HL-60 (cell line): Measurements from ENCODE around the gene KLK2.

Source experiments
- CTCF ChIP-seq: IDR thresholded peaks from one replicate; pipeline ENCODE4 v1.5.1; 2011; ENCODE audit warnings: low read length, control low read depth, inconsistent platforms; ENCODE audit not compliant: insufficient read depth
- GABPA ChIP-seq: IDR thresholded peaks from 2 replicates; pipeline ENCODE4 v1.6.1; 2012; ENCODE audit warnings: low read depth
- POLR2AphosphoS5 ChIP-seq: IDR thresholded peaks from 2 replicates; pipeline ENCODE4 v1.6.1; 2012; ENCODE audit warnings: low read depth

- no peak for TF ChIP-seq POLR2AphosphoS5
- no peak for TF ChIP-seq CTCF
- no peak for TF ChIP-seq GABPA
These were observed 18.0 kb downstream of the KLK2 start for GRCh38 chr19:50891253-50891625.
